GM20000 (cell line): Measurements from ENCODE around the gene UBQLN1.
A peak's percentile ranks its signal among the peaks of the same experiment; 100 is the strongest.
"Not testable (repeated sequence)": the region's sequence is repeated elsewhere in the genome, so short reads cannot be mapped to it uniquely, and the experiment has no call there.

Experiments
- DNase-seq: peaks from one replicate; pipeline ENCODE4 v3.0.0; 2012; ENCODE audit warnings: low spot score
- CTCF ChIP-seq: IDR thresholded peaks from 2 replicates; pipeline ENCODE4 v1.5.1; 2012; ENCODE audit warnings: mild to moderate bottlenecking, control low read depth; ENCODE audit errors: extremely low read depth, missing control alignments

Gene UBQLN1

GRCh38 chr9:83706676-83707517, 861 bp downstream of the UBQLN1 start:
- peak; percentile 37 for DNase-seq
- TF ChIP-seq CTCF: no peak

- not testable (repeated sequence) for DNase-seq
Observed at GRCh38 chr9:83705219-83705651, 2.5 kb downstream of the UBQLN1 start.

GRCh38 chr9:83701769-83702168, 6.0 kb downstream of the UBQLN1 start:
- no peak for DNase-seq
- no peak for TF ChIP-seq CTCF

- DNase-seq: no peak
- TF ChIP-seq CTCF: no peak
Observed at GRCh38 chr9:83701286-83701685, 6.5 kb downstream of the UBQLN1 start.

GRCh38 chr9:83699615-83700014, 8.1 kb downstream of the UBQLN1 start:
- no peak for DNase-seq
- TF ChIP-seq CTCF: no peak

- DNase-seq: no peak
- TF ChIP-seq CTCF: no peak
Observed at GRCh38 chr9:83698976-83699585, 8.7 kb downstream of the UBQLN1 start.

GRCh38 chr9:83691492-83691891, 16.3 kb downstream of the UBQLN1 start:
- DNase-seq: no peak
- TF ChIP-seq CTCF: no peak
